ENCODE measurements around the gene METTL24. TPM values are rescaled to one million over a fixed set of nuclear protein-coding genes. Genes with fewer than 3 reads are reported as not detected.

The METTL24 gene
- total RNA-seq, 1 experiment from 2014 or later = 0.61 TPM

DNA sequence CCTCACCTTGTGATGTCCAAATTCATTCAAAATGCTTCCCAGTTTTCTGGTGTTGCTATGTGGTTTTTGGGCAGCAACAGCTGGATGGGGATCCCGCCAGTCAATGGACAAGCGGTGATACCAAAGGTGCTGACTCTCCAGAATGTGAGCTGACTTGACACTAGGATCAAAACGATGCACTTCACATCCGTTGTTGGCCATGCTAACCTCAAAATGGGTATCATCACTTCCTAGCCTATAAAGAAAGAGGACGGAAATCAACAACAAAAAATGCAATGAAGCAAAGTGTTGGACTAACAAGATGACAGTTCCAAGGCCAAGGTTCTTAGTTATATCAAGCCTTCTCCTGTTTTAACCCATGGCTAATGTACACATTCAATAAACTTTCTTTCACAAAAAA lies 59.2 kb downstream of the METTL24 start:
- Histone ChIP-seq H2BK15ac (ENCODE audit: low read depth, low read length) (no peak overlapping the region), H2BK120ac (ENCODE audit: low read depth, low read length, poor library complexity, severe bottlenecking) (no peak overlapping the region), H2BK12ac (ENCODE audit: insufficient read length, low read depth, low read length) (no peak overlapping the region), H3K79me2 (ENCODE audit: insufficient read depth, low read length) (no peaks in the 10 kb centered on the region), H3K4me1 (ENCODE audit: insufficient read depth, low read length) (no peaks in the 10 kb centered on the region), H3K79me1 (ENCODE audit: insufficient read depth, low read depth, low read length, poor library complexity, severe bottlenecking) (no peaks in the 10 kb centered on the region), H4K8ac (replicated peaks; ENCODE audit: insufficient read length, low read depth, low read length) (no peak overlapping the region), H2BK20ac (ENCODE audit: low read depth, low read length, poor library complexity, severe bottlenecking) (no peak overlapping the region), H3K23ac (ENCODE audit: insufficient read length, low read depth, low read length) (no peak overlapping the region), H3K4me2 (ENCODE audit: insufficient read depth, insufficient read length, low read length) (no peak overlapping the region), H4K91ac (ENCODE audit: insufficient read length, low read depth, low read length) (no peak overlapping the region), H3K14ac (ENCODE audit: insufficient read depth, low read length) (no peak overlapping the region), H2AFZ (ENCODE audit: low read length) (no peak overlapping the region), H3K9ac (ENCODE audit: extremely low read depth, insufficient read length, low read length) (no peak overlapping the region), H2BK5ac (ENCODE audit: insufficient read length, low read length) (no peak overlapping the region), H2AK5ac (ENCODE audit: insufficient read length, low read length) (no peak overlapping the region), H3K27ac (ENCODE audit: insufficient read length, low read depth, low read length) (no peak overlapping the region), H3K27me3 (ENCODE audit: insufficient read depth, low read length) (no peaks in the 10 kb centered on the region), H3K9me3 (ENCODE audit: control insufficient read depth, low read depth, low read length) (no peaks in the 10 kb centered on the region), H3T11ph (ENCODE audit: low read length) (no peak overlapping the region), H4K20me1 (ENCODE audit: control insufficient read depth, insufficient read depth, insufficient read length) (no peaks in the 10 kb centered on the region), H3K18ac (ENCODE audit: insufficient read length, low read depth, low read length) (no peak overlapping the region), H3K4ac (ENCODE audit: low read depth, low read length) (no peak overlapping the region), H3K23me2 (ENCODE audit: insufficient read length, low read depth, low read length, poor library complexity, severe bottlenecking) (no peaks in the 10 kb centered on the region), H4K5ac (ENCODE audit: insufficient read length, low read depth, low read length) (no peak overlapping the region), H3K56ac (ENCODE audit: insufficient read length, low read depth, low read length) (no peak overlapping the region)
- TF ChIP-seq, protein P1, sequence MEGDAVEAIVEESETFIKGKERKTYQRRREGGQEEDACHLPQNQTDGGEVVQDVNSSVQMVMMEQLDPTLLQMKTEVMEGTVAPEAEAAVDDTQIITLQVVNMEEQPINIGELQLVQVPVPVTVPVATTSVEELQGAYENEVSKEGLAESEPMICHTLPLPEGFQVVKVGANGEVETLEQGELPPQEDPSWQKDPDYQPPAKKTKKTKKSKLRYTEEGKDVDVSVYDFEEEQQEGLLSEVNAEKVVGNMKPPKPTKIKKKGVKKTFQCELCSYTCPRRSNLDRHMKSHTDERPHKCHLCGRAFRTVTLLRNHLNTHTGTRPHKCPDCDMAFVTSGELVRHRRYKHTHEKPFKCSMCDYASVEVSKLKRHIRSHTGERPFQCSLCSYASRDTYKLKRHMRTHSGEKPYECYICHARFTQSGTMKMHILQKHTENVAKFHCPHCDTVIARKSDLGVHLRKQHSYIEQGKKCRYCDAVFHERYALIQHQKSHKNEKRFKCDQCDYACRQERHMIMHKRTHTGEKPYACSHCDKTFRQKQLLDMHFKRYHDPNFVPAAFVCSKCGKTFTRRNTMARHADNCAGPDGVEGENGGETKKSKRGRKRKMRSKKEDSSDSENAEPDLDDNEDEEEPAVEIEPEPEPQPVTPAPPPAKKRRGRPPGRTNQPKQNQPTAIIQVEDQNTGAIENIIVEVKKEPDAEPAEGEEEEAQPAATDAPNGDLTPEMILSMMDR (conservative IDR thresholded peaks at IDR 0.05) = no peak
- no CpG with 5 or more reads among the region's 5 CpGs for WGBS (ENCODE audit: extremely low coverage, insufficient read length, low lambda C conversion rate)
- H3K4me1 Mint-ChIP-seq = peaks cover 13 to 15% of the 10 kb centered on the region in 2 experiments
- no peak overlapping the region for H3K4me3 Mint-ChIP-seq
- 0 out of 5 replicates have a peak, but pooled peaks cover 0 to 2% of the 10 kb centered on the region in 2 experiments for H3K9me3 Mint-ChIP-seq
- no peak for DNase-seq
- 0 out of 7 replicates have a peak, but pooled peaks cover 0 to 3% (median 0%) of the 10 kb centered on the region in 3 experiments for H3K36me3 Mint-ChIP-seq (ENCODE audit: insufficient read depth in 1 of 3, low read depth in 3 of 3)
- no peak overlapping the region for H3K27ac Mint-ChIP-seq
- H3K27me3 Mint-ChIP-seq (ENCODE audit: low read depth) = no peaks in the 10 kb centered on the region

Measured in H9 (cell line).